Head of caudate nucleus (tissue), 42 donors: ENCODE measurements around the gene PMM2.
"Not testable (repeated sequence)": the region's sequence is repeated elsewhere in the genome, so short reads cannot be mapped to it uniquely, and the experiment has no call there.

Experiments used
- DNase-seq, 42 donors: peaks; one replicate each; pipeline versions ENCODE4 v3.0.0 to v3.0.0-alpha.2; 2020 to 2021; ENCODE audit warnings: mixed read lengths in 7 of 42
- intact Hi-C: fragments of 100-400 bp; cut with DNase I; formaldehyde crosslinking; loops from one replicate; pipeline ENCODE4 v1.15.0; 2022

PMM2 gene

GRCh38 chr16:8797364-8798173 is at the start of gene PMM2, which contains the start of gene TMEM186:
TSS of gene PMM2 (plus strand) at chr16:8797839. CDS start at chr16:8797883, 44 bp downstream.
TSS of gene TMEM186 (minus strand) at chr16:8797639. CDS start at chr16:8797614, 25 bp downstream.
- peak; percentile 97 to 100 (median 99) for DNase-seq
- intact Hi-C loops = loop anchor here (5.0 kb wide), 3 partner anchors 70 to 120 kb away; partner anchors contain the start of genes CARHSP1 and LITAFD

- peak in 1 of 42 donors; percentile 28 for DNase-seq
- intact Hi-C loops = not testable (repeated sequence)
These were observed 48.7 kb upstream of the PMM2 start for GRCh38 chr16:8748944-8749343.

GRCh38 chr16:8751481-8752311 is 45.9 kb upstream of the PMM2 start:
- no peak for DNase-seq
- intact Hi-C loops = no loop called here

- no peak for DNase-seq
- intact Hi-C loops = no loop called here
These were observed 44.9 kb upstream of the PMM2 start for GRCh38 chr16:8752706-8753105.

- intact Hi-C loops = no loop called here
- no peak for DNase-seq
These were observed 44.1 kb upstream of the PMM2 start for GRCh38 chr16:8753416-8754054.

GRCh38 chr16:8756755-8757154 is 40.9 kb upstream of the PMM2 start:
- no peak for DNase-seq
- intact Hi-C loops = no loop called here

GRCh38 chr16:8758022-8758421 is 39.6 kb upstream of the PMM2 start:
- DNase-seq = no peak
- intact Hi-C loops = no loop called here

GRCh38 chr16:8760021-8760420 is 37.6 kb upstream of the PMM2 start:
- intact Hi-C loops = no loop called here
- peak in 32 of 42 donors; percentile 7 to 72 (median 30) for DNase-seq

GRCh38 chr16:8761078-8761477 is 36.6 kb upstream of the PMM2 start:
- no peak for DNase-seq
- intact Hi-C loops = no loop called here

- DNase-seq = no peak
- intact Hi-C loops = no loop called here
These were observed 35.4 kb upstream of the PMM2 start for GRCh38 chr16:8762254-8762653.

- intact Hi-C loops = no loop called here
- no peak for DNase-seq
These were observed 34.6 kb upstream of the PMM2 start for GRCh38 chr16:8763083-8763482.

- intact Hi-C loops = no loop called here
- DNase-seq = no peak
These were observed 33.7 kb upstream of the PMM2 start for GRCh38 chr16:8763899-8764298.

- no peak for DNase-seq
- intact Hi-C loops = no loop called here
These were observed 33.0 kb upstream of the PMM2 start for GRCh38 chr16:8764525-8765250.

- DNase-seq = no peak
- intact Hi-C loops = no loop called here
These were observed 30.5 kb upstream of the PMM2 start for GRCh38 chr16:8767176-8767575.

GRCh38 chr16:8768283-8768682 is 29.4 kb upstream of the PMM2 start:
- DNase-seq = no peak
- intact Hi-C loops = no loop called here

- intact Hi-C loops = no loop called here
- DNase-seq = peak in 2 of 42 donors; percentile 20 to 21
These were observed 28.9 kb upstream of the PMM2 start for GRCh38 chr16:8768692-8769091.

- intact Hi-C loops = no loop called here
- DNase-seq = no peak
These were observed 24.1 kb upstream of the PMM2 start for GRCh38 chr16:8773537-8773936.

- intact Hi-C loops = no loop called here
- no peak for DNase-seq
These were observed 23.4 kb upstream of the PMM2 start for GRCh38 chr16:8774208-8774607.

- intact Hi-C loops = no loop called here
- DNase-seq = no peak
These were observed 22.3 kb upstream of the PMM2 start for GRCh38 chr16:8775359-8775758.
